ENCODE results near the gene PRPSAP1.

- TF ChIP-seq CTCF (IDR thresholded peaks at IDR 0.05) (no peak), POLR2A (IDR thresholded peaks at IDR 0.05) (no peak)
Observed at GRCh38 chr17:76304226-76305134, 49.2 kb downstream of the PRPSAP1 start.
